ENCODE data around the gene TMEM129.

DNA sequence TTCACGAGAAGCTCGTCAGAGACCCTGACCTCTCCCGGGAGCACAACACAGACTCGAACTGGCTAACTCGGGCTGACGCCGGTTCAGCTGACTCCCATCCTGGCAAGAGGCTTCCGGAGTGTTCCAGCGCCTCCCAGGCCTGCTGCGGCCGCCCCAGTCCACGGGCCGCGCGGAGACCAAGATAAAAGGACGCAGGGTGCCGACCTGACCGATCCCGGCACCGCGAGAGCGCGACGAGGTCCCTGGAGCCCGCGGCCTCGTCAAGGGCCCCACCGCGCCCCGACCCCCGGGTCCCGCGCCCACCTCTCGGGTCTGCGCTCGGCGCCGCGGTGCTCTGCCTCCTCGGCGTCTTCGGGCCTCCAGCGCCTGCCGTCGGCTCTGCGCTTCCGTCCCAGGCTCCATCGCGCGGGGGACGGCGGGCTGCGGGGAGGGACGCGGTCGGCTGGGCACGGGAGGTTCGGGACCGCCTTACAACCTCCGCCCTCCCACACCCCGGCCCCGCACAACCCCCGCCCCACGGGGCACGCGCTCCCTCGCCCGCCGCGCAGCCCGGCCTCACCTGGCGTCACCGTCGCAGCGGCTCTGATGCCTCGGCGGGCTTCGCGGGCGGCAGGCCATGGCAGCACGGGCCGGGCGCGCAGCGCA, 9.4 kb downstream of the TMEM129 start:
- TF ChIP-seq, protein P1, sequence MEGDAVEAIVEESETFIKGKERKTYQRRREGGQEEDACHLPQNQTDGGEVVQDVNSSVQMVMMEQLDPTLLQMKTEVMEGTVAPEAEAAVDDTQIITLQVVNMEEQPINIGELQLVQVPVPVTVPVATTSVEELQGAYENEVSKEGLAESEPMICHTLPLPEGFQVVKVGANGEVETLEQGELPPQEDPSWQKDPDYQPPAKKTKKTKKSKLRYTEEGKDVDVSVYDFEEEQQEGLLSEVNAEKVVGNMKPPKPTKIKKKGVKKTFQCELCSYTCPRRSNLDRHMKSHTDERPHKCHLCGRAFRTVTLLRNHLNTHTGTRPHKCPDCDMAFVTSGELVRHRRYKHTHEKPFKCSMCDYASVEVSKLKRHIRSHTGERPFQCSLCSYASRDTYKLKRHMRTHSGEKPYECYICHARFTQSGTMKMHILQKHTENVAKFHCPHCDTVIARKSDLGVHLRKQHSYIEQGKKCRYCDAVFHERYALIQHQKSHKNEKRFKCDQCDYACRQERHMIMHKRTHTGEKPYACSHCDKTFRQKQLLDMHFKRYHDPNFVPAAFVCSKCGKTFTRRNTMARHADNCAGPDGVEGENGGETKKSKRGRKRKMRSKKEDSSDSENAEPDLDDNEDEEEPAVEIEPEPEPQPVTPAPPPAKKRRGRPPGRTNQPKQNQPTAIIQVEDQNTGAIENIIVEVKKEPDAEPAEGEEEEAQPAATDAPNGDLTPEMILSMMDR (IDR thresholded peaks at IDR 0.05) = no peak
- TF ChIP-seq POLR2A (IDR thresholded peaks at IDR 0.05) = no peak
